IMR-90 (cell line): ENCODE measurements around the gene OR56B1. TPM values are rescaled to one million over a fixed set of nuclear protein-coding genes. Genes with fewer than 3 reads are reported as not detected.

Source experiments
- ATAC-seq: fragments of 200-7000 bp; cut with Tn5 transposase; 2 replicates; pipeline ENCODE4 v1.9.1; 2020; ENCODE audit warnings: low read depth, mild to moderate bottlenecking, moderate library complexity
- Bru-seq: library from RNA; stranded (reverse); fragments of 400-500 nt; gene quantifications from one replicate; lab custom pipeline; 2021; lab: Mats Ljungman, UMichigan
- BruChase-seq, 2 experiments: library from RNA; stranded (reverse); fragments of 400-500 nt; gene quantifications; one replicate each; lab custom pipeline; 2021; lab: Mats Ljungman, UMichigan
- BruUV-seq: library from RNA; stranded (reverse); fragments of 400-500 nt; replicated peaks from 2 replicates; lab custom pipeline; 2021; lab: Mats Ljungman, UMichigan
- CTCF ChIA-PET: fragments of 300-600 bp; formaldehyde crosslinking; extraction: SDS; loops from one replicate; lab custom pipeline; 2021; ENCODE audit warnings: antibody characterized with exemption; lab: Yijun Ruan, JAX
- POLR2A ChIA-PET: fragments of 300-600 bp; sonication (Branson Sonifier 250); formaldehyde crosslinking; loops from one replicate; lab custom pipeline; 2022; ENCODE audit warnings: antibody characterized with exemption; ENCODE audit not compliant: unreplicated experiment; lab: Charles Lee
- DNase-seq: peaks from one replicate; pipeline ENCODE4 v3.0.0; 2013
- H2AFZ ChIP-seq: replicated peaks from 2 replicates; pipeline ENCODE3; 2013; ENCODE audit warnings: low read length, mild to moderate bottlenecking; ENCODE audit not compliant: poor library complexity
- H2AK5ac ChIP-seq: 2 replicates; pipeline ENCODE4 v1.6.1; 2013; ENCODE audit warnings: low read depth, low read length, inconsistent platforms
- H2AK9ac ChIP-seq: replicated peaks from 2 replicates; pipeline ENCODE3; 2013; ENCODE audit warnings: mild to moderate bottlenecking, low read depth, low read length, moderate library complexity; ENCODE audit not compliant: poor library complexity
- H2BK120ac ChIP-seq: 2 replicates; pipeline ENCODE4 v1.6.1; 2013; ENCODE audit warnings: low read depth, low read length, inconsistent platforms
- H2BK15ac ChIP-seq: 3 replicates; pipeline ENCODE4 v1.6.1; 2013; ENCODE audit warnings: low read depth, low read length, inconsistent platforms
- H2BK20ac ChIP-seq: 2 replicates; pipeline ENCODE4 v1.6.1; 2013; ENCODE audit warnings: low read depth, mild to moderate bottlenecking, inconsistent platforms, low read length, moderate library complexity
- H2BK5ac ChIP-seq: 2 replicates; pipeline ENCODE4 v1.6.1; 2013; ENCODE audit warnings: mild to moderate bottlenecking, low read depth, low read length, inconsistent platforms; ENCODE audit not compliant: poor library complexity, severe bottlenecking
- H3K14ac ChIP-seq: replicated peaks from 2 replicates; pipeline ENCODE4 v1.6.1; 2013; ENCODE audit warnings: low read depth, low read length, inconsistent platforms
- H3K18ac ChIP-seq: 2 replicates; pipeline ENCODE4 v1.6.1; 2013; ENCODE audit warnings: low read depth, low read length, control low read depth
- H3K23ac ChIP-seq: 2 replicates; pipeline ENCODE4 v1.6.1; 2013; ENCODE audit warnings: low read depth, low read length, inconsistent platforms
- H3K27ac ChIP-seq: 2 replicates; pipeline ENCODE4 v1.5.1; 2013; ENCODE audit warnings: mild to moderate bottlenecking, control low read depth, low read length; ENCODE audit not compliant: insufficient read depth
- H3K27me3 ChIP-seq: 2 replicates; pipeline ENCODE4 v1.6.1; 2013; ENCODE audit warnings: low read length; ENCODE audit not compliant: control insufficient read depth, insufficient read depth
- H3K36me3 ChIP-seq: 2 replicates; pipeline ENCODE4 v1.6.1; 2013; ENCODE audit warnings: low read length, mixed read lengths; ENCODE audit not compliant: control insufficient read depth, insufficient read depth
- H3K4ac ChIP-seq: 2 replicates; pipeline ENCODE4 v1.6.1; 2013; ENCODE audit warnings: low read depth, low read length, inconsistent platforms
- H3K4me1 ChIP-seq: 2 replicates; pipeline ENCODE4 v1.6.1; 2013; ENCODE audit warnings: low read length, mixed read lengths; ENCODE audit not compliant: control insufficient read depth, insufficient read depth
- H3K4me2 ChIP-seq: 2 replicates; pipeline ENCODE4 v1.6.1; 2013; ENCODE audit warnings: low read depth, mild to moderate bottlenecking, control low read depth, low read length, moderate library complexity
- H3K4me3 ChIP-seq: 2 replicates; pipeline ENCODE4 v1.5.1; 2013; ENCODE audit warnings: low read depth, mild to moderate bottlenecking, control low read depth, low read length, moderate library complexity; ENCODE audit not compliant: insufficient read depth
- H3K56ac ChIP-seq: 2 replicates; pipeline ENCODE4 v1.6.1; 2013; ENCODE audit warnings: low read length, inconsistent platforms; ENCODE audit not compliant: insufficient read depth; ENCODE audit errors: extremely low read depth
- H3K79me1 ChIP-seq, 2 experiments: 2 replicates each; pipeline ENCODE4 v1.6.1; 2013; ENCODE audit warnings: low read length in 2 of 2, inconsistent platforms in 1 of 2, low read depth in 1 of 2
- H3K9ac ChIP-seq: 2 replicates; pipeline ENCODE4 v1.6.1; 2013; ENCODE audit warnings: low read depth, low read length, control low read depth
- H3K9me1 ChIP-seq: 2 replicates; pipeline ENCODE4 v1.6.1; 2013; ENCODE audit warnings: low read length, inconsistent platforms; ENCODE audit not compliant: insufficient read depth
- H3K9me3 ChIP-seq: 2 replicates; pipeline ENCODE4 v1.6.1; 2013; ENCODE audit warnings: low read length; ENCODE audit not compliant: control insufficient read depth, insufficient read depth
- H4K20me1 ChIP-seq: 2 replicates; pipeline ENCODE4 v1.6.1; 2013; ENCODE audit warnings: low read length, inconsistent platforms; ENCODE audit not compliant: insufficient read depth
- H4K5ac ChIP-seq: 2 replicates; pipeline ENCODE4 v1.6.1; 2013; ENCODE audit warnings: mild to moderate bottlenecking, low read depth, low read length, control low read depth
- H4K8ac ChIP-seq, 2 experiments: 2 replicates each; pipeline ENCODE4 v1.6.1; 2013; ENCODE audit warnings: low read depth in 2 of 2, low read length in 2 of 2, control low read depth in 1 of 2, inconsistent platforms in 1 of 2
- H4K91ac ChIP-seq: 2 replicates; pipeline ENCODE4 v1.6.1; 2013; ENCODE audit warnings: low read depth, low read length, inconsistent platforms; ENCODE audit not compliant: insufficient read depth
- BHLHE40 ChIP-seq: fragments of 150-350 bp; IDR thresholded peaks from 2 replicates; pipeline ENCODE4 v1.6.1; 2016; ENCODE audit warnings: mild to moderate bottlenecking, low read depth, low read length
- MAFK ChIP-seq: IDR thresholded peaks from 2 replicates; pipeline ENCODE4 v1.6.1; 2012; ENCODE audit warnings: low read depth, low read length, improper control_type of control experiment
- MAZ ChIP-seq: IDR thresholded peaks from 2 replicates; pipeline ENCODE4 v1.6.1; 2012; ENCODE audit warnings: low read depth, mild to moderate bottlenecking, low read length, improper control_type of control experiment, moderate library complexity, borderline replicate concordance
- SMC3 ChIP-seq: fragments of 150-350 bp; IDR thresholded peaks from 2 replicates; pipeline ENCODE4 v1.6.1; 2016; ENCODE audit warnings: low read depth, mild to moderate bottlenecking, antibody characterized with exemption, low read length, moderate library complexity
- WGBS, 2 experiments: methylation state at CpG; one replicate each; pipeline versions ENCODE4 v1.1.5 to v1.1.7; 2013; ENCODE audit warnings: missing lambda C conversion rate in 2 of 2; ENCODE audit not compliant: insufficient read length in 1 of 2; ENCODE audit errors: extremely low coverage in 2 of 2; 5-methylcytosine and 5-hydroxymethylcytosine counted together
- dilution Hi-C: fragments of 300-500 bp; cut with HindIII; formaldehyde crosslinking; loops from one replicate; pipeline ENCODE4 v1.14.3; 2018; ENCODE audit warnings: low sequenced_read_pairs; ENCODE audit not compliant: unreplicated experiment
- in situ Hi-C: fragments of 300-500 bp; cut with MboI; formaldehyde crosslinking; loops from 3 replicates; pipeline ENCODE4 v1.14.3; 2019; ENCODE audit warnings: low sequenced_read_pairs, inconsistent platforms, mixed read lengths
- intact Hi-C: fragments of 100-400 bp; cut with micrococcal nuclease; formaldehyde crosslinking; loops from 2 replicates; pipeline ENCODE4 v1.10.0; 2022
- long read RNA-seq: library from polyadenylated mRNA; unstranded; transcript quantifications from one replicate; pipeline ENCODE4 v2.0.0, GENCODE V29; 2021; ENCODE audit not compliant: unreplicated experiment
- polyA plus RNA-seq, 3 experiments: library from polyadenylated mRNA; depleted of rRNA; stranded (reverse); fragments of >200 nt; gene quantifications; 2 replicates each; pipeline ENCODE4 v1.2.3, GENCODE V29; 2012; ENCODE audit warnings: low replicate concordance in 1 of 3
- total RNA-seq: library from RNA; depleted of rRNA; stranded (reverse); fragments of >200 nt; gene quantifications from 2 replicates; pipeline ENCODE4 v1.2.3, GENCODE V29; 2012; rRNA removed
- TF ChIP-seq, protein P1 (sequence below): conservative IDR thresholded peaks from 2 replicates; pipeline ENCODE4 v1.5.1; 2012; ENCODE audit warnings: mild to moderate bottlenecking, low read depth, low read length, improper control_type of control experiment
- TF ChIP-seq, protein P2 (sequence below): fragments of 150-350 bp; IDR thresholded peaks from 2 replicates; pipeline ENCODE4 v1.6.1; 2016; ENCODE audit warnings: low read depth, mild to moderate bottlenecking, low read length, moderate library complexity, borderline replicate concordance

OR56B1 gene, protein sequence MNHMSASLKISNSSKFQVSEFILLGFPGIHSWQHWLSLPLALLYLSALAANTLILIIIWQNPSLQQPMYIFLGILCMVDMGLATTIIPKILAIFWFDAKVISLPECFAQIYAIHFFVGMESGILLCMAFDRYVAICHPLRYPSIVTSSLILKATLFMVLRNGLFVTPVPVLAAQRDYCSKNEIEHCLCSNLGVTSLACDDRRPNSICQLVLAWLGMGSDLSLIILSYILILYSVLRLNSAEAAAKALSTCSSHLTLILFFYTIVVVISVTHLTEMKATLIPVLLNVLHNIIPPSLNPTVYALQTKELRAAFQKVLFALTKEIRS
- total RNA-seq (not detected in 2 replicates), polyA plus RNA-seq (2012; rRNA removed) (not detected in 2 replicates), Bru-seq, nascent RNA (percentile 23 among the genes with signal in this experiment), BruChase-seq, experiment 1, labeled RNA remaining after a 6-hour chase (not detected), BruChase-seq, experiment 2, labeled RNA remaining after a 2-hour chase (not detected)
- not detected in 2 replicates for polyA plus RNA-seq (2012; cell fraction: cytosol; rRNA removed)
- not detected in 2 replicates for polyA plus RNA-seq (2012; cell fraction: nucleus; rRNA removed; ENCODE audit: low replicate concordance)
- long read RNA-seq = 0 reads

DNA sequence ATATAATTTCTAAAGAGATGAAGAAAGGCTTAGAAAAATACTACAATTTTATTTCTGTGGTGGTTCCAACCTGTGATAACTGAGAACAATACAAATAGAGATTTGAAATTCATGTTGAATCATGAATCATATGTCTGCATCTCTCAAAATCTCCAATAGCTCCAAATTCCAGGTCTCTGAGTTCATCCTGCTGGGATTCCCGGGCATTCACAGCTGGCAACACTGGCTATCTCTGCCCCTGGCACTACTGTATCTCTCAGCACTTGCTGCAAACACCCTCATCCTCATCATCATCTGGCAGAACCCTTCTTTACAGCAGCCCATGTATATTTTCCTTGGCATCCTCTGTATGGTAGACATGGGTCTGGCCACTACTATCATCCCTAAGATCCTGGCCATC is at the start of gene OR56B1:
Gene OR56B1 (plus strand): TSS at position 53 of the 400 bp plus-strand sequence. CDS start 69 bp downstream, at position 122.
- Histone ChIP-seq H3K56ac (no peak within 1 kb of the TSS), H2BK15ac (no peak within 1 kb of the TSS), H3K4me1 (no peaks in the 10 kb centered on the region), H2AK5ac (no peak within 1 kb of the TSS), H3K4me3 (no peak within 1 kb of the TSS), H2AFZ (no peak within 1 kb of the TSS), H2BK120ac (no peak within 1 kb of the TSS), H3K4ac (no peak within 1 kb of the TSS), H3K18ac (no peak within 1 kb of the TSS), H4K91ac (no peak within 1 kb of the TSS), H2BK20ac (no peak within 1 kb of the TSS), H4K8ac (no peak within 1 kb of the TSS), H3K79me1 (no peaks in the 10 kb centered on the region), H3K4me2 (no peak within 1 kb of the TSS), H4K5ac (no peak within 1 kb of the TSS), H3K36me3 (no peaks in the 10 kb centered on the region), H3K14ac (no peak within 1 kb of the TSS), H2BK5ac (no peak within 1 kb of the TSS), H3K9me1 (no peaks in the 10 kb centered on the region), H3K9me3 (no peaks in the 10 kb centered on the region), H2AK9ac (no peak within 1 kb of the TSS), H4K20me1 (no peaks in the 10 kb centered on the region), H3K23ac (no peak within 1 kb of the TSS), H3K27me3 (no peaks in the 10 kb centered on the region), H3K27ac (no peak within 1 kb of the TSS), H3K9ac (no peak within 1 kb of the TSS)
- ATAC-seq = no peak
- ChIA-PET POLR2A (no interaction called here), CTCF (no interaction called here)
- in situ Hi-C loops = no loop called here
- TF ChIP-seq MAFK (no peak), MAZ (no peak), BHLHE40 (no peak), SMC3 (no peak)
- TF ChIP-seq, protein P1, sequence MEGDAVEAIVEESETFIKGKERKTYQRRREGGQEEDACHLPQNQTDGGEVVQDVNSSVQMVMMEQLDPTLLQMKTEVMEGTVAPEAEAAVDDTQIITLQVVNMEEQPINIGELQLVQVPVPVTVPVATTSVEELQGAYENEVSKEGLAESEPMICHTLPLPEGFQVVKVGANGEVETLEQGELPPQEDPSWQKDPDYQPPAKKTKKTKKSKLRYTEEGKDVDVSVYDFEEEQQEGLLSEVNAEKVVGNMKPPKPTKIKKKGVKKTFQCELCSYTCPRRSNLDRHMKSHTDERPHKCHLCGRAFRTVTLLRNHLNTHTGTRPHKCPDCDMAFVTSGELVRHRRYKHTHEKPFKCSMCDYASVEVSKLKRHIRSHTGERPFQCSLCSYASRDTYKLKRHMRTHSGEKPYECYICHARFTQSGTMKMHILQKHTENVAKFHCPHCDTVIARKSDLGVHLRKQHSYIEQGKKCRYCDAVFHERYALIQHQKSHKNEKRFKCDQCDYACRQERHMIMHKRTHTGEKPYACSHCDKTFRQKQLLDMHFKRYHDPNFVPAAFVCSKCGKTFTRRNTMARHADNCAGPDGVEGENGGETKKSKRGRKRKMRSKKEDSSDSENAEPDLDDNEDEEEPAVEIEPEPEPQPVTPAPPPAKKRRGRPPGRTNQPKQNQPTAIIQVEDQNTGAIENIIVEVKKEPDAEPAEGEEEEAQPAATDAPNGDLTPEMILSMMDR = no peak
- TF ChIP-seq, protein P2, sequence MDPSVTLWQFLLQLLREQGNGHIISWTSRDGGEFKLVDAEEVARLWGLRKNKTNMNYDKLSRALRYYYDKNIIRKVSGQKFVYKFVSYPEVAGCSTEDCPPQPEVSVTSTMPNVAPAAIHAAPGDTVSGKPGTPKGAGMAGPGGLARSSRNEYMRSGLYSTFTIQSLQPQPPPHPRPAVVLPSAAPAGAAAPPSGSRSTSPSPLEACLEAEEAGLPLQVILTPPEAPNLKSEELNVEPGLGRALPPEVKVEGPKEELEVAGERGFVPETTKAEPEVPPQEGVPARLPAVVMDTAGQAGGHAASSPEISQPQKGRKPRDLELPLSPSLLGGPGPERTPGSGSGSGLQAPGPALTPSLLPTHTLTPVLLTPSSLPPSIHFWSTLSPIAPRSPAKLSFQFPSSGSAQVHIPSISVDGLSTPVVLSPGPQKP = no peak
- dilution Hi-C loops = no loop called here
- DNase-seq = no peak
- BruUV-seq = no TSS peak
- no CpG with 5 or more reads among the region's 1 CpG for WGBS, 2 experiments
- intact Hi-C loops = no loop called here
